GM18907 (cell line): Measurements from ENCODE around the gene MRPS10.
"Not testable (repeated sequence)": the region's sequence is repeated elsewhere in the genome, so short reads cannot be mapped to it uniquely, and the experiment has no call there.

Experiments used
- ATAC-seq: cut with Tn5 transposase; IDR thresholded peaks from one replicate; pipeline ENCODE4 v1.9.1; 2021; ENCODE audit warnings: mild to moderate bottlenecking, moderate library complexity; ENCODE audit not compliant: unreplicated experiment

The MRPS10 gene

GRCh38 chr6:42179261-42179944, 38.3 kb downstream of the MRPS10 start:
- ATAC-seq, result no peak

DNA sequence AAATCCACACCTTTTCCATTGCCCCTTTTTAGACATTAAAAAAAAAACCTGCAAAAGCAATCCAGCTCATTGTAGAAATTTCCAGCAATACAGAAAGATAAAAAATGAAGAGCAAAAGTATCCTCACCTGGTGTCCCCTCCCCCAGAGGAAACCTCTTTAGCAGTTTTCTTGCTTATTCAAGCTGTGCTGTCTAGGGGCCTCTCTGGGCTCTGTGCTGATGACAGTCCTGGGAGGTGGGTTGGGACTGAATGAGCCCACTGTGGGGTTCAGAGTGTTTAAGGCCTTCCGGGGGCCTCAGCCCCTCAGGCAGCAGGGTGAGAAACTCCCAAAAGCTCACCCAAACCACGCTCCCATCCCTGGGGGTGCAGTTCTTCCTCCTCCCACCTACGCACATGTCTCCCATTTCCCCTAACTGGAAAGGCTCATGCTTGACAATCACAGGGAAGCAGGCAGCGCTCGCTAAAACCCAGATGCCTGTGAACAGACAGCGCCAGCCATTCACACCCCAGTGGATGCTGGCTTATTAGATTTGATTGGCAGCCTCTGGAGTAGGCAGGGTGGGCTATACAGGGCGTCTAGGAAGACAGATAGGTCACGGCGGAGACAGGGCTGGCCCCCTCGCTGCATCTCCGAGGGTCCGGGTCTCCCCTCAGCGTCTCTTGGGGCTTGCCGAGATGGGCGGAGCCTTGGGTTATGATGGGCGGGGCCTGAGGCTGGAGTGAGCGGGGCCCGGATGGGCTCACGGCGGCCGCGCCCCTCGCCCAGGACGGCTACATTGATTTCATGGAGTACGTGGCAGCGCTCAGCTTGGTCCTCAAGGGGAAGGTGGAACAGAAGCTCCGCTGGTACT, 39.9 kb downstream of the MRPS10 start:
- no peak for ATAC-seq

- ATAC-seq, result no peak
Measured at GRCh38 chr6:42176981-42177380, 40.7 kb downstream of the MRPS10 start.

- no peak for ATAC-seq
Measured at GRCh38 chr6:42175860-42176259, 41.8 kb downstream of the MRPS10 start.

- ATAC-seq, result no peak
Measured at GRCh38 chr6:42173101-42173500, 44.6 kb downstream of the MRPS10 start, which contains the start of gene GUCA1A. Gene GUCA1A (plus strand): TSS chr6:42173364. CDS start chr6:42173614, 250 bp downstream.

- ATAC-seq, result no peak
Measured at GRCh38 chr6:42171813-42172581, 45.7 kb downstream of the MRPS10 start.

- ATAC-seq, result not testable (repeated sequence)
Measured at GRCh38 chr6:42169780-42170179, 47.9 kb downstream of the MRPS10 start.

DNA sequence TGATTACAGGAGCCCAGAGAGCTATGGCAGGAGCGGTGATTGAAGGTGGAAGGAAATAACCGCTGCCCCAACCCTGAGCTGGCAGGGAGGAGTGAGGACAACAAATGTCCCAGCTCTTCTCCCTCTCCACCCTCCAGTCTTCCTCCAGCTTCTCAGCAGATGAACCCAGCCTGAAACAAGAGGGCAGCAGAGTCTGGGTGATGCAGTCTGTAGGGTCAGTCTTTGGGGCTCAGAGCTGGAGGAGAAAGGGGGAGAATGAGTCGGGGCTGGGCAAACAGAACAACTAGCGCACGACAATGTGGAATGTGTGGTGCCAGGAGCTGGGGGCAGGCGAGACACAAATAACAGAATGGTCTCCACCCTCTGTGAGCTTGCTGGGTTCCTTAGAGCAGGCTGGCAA, 49.0 kb downstream of the MRPS10 start:
- no peak for ATAC-seq

GRCh38 chr6:42166444-42167141, 51.1 kb downstream of the MRPS10 start:
- no peak for ATAC-seq

DNA sequence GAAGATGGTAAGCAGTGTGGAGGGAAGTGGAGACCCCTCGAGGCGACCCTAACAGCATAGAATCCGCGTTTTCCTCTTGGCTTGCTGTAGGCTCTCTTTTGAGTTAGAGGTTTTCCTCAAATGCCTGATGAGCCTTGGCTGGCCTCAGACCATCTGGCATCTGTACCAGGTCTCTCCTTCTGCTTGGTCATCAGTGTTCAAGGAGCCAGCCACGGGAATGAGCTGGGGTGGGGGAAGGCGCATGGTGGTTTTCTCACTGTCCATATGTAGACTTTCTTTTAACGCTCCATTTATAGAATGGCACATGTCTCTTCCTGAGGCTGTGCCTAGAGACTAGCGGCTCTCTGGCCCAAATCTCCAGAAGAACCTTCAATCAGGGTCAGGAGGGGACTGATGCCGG, 52.6 kb downstream of the MRPS10 start:
- no peak for ATAC-seq

GRCh38 chr6:42163981-42164380, 53.7 kb downstream of the MRPS10 start:
- no peak for ATAC-seq

GRCh38 chr6:42162812-42163211, 54.8 kb downstream of the MRPS10 start:
- no peak for ATAC-seq

DNA sequence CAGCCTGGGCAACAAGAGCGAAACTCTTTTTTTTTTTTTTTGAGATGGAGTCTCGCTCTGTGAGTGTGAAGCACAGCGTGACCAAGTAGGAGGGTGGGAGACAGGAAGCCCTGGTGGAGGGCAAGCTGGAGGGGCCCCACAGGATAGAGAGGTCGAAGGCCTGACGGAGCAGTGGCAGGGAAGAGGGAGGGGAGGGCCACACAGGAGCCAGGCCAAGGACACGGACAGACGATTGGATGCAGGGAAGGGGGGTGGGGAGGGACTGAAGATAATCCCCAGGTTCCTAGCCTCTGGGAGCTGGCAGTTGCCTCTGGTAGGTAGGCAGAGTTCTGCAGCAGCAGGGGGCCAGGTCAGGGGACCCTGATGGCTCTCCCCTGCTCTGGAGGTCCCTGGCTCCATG, 55.3 kb downstream of the MRPS10 start:
- ATAC-seq, result no peak

DNA sequence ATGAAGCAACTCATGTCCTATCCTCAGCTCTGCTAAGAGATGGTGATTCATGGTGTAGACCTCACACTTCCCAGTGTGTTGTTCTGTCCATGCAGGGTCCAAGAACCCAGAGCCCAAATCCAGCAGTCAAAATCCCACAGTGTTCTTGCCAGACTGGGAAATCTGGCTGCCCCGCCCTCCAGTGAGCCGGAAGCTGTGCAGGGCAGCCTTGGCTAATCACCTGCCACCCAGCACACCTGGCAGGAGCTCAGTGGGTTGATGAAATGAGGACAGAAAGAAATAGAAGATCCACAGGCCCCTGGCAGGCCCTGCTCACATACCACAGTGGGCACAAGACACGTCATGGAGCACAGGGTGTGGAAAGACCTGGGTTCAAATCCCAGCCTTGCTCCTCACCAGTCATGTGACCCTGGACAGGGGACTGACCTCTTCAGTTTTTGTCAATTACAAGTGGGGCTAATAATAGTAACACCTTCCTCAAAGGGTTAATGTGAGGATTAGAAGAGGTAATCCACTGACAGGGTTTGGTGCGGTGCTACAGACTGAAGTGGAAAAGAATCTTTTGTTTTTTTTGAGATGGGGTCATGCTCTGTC, 58.1 kb downstream of the MRPS10 start:
- no peak for ATAC-seq

- no peak for ATAC-seq
Measured at GRCh38 chr6:42158631-42159030, 59.0 kb downstream of the MRPS10 start.

GRCh38 chr6:42158011-42158410, 59.6 kb downstream of the MRPS10 start:
- no peak for ATAC-seq
